Esophagus (tissue), 2 donors: ENCODE results near the gene LGALS9B. TPM values are rescaled to one million over a fixed set of nuclear protein-coding genes. Genes with fewer than 3 reads are reported as not detected.
"Not testable (repeated sequence)": the region's sequence is repeated elsewhere in the genome, so short reads cannot be mapped to it uniquely, and the experiment has no call there.

Source experiments
- H3K27ac ChIP-seq, 2 donors: one replicate each; pipeline ENCODE4 v1.5.1; 2013; ENCODE audit warnings: low read depth in 2 of 2, mild to moderate bottlenecking in 2 of 2, inconsistent platforms in 1 of 2, low read length in 1 of 2, moderate library complexity in 1 of 2
- H3K27me3 ChIP-seq, 2 donors: one replicate each; pipeline ENCODE4 v1.6.1; 2013; ENCODE audit warnings: low read length in 2 of 2, control low read depth in 1 of 2, mild to moderate bottlenecking in 1 of 2; ENCODE audit not compliant: insufficient read depth in 2 of 2, control insufficient read depth in 1 of 2
- H3K36me3 ChIP-seq, 2 donors: one replicate each; pipeline ENCODE4 v1.6.1; 2013; ENCODE audit warnings: low read length in 1 of 2; ENCODE audit not compliant: control insufficient read depth in 2 of 2, insufficient read depth in 2 of 2
- H3K4me1 ChIP-seq, 2 donors: one replicate each; pipeline ENCODE4 v1.6.1; 2013; ENCODE audit warnings: low read length in 1 of 2; ENCODE audit not compliant: control insufficient read depth in 2 of 2, insufficient read depth in 2 of 2
- H3K4me3 ChIP-seq, 2 donors: one replicate each; pipeline ENCODE4 v1.5.1; 2013; ENCODE audit warnings: low read length in 2 of 2, mild to moderate bottlenecking in 2 of 2, low read depth in 1 of 2, moderate library complexity in 1 of 2
- H3K9me3 ChIP-seq, 2 donors: one replicate each; pipeline ENCODE4 v1.6.1; 2013; ENCODE audit warnings: mild to moderate bottlenecking in 2 of 2, low read depth in 1 of 2, low read length in 1 of 2, moderate library complexity in 1 of 2; ENCODE audit not compliant: control insufficient read depth in 2 of 2, insufficient read depth in 1 of 2
- WGBS, 2 donors: extraction: QIAGEN DNeasy Blood & Tissue Kit; methylation state at CpG; one replicate each; pipeline ENCODE4 v1.1.7; 2013; 5-methylcytosine and 5-hydroxymethylcytosine counted together
- polyA plus RNA-seq, 2 donors: library from polyadenylated mRNA; stranded (reverse); fragments of 200-250 nt; gene quantifications; one replicate each; pipeline ENCODE4 v1.2.3, GENCODE V29; 2013
- donor health status: healthy with polysubstance abuse.
- donor health status: Bipolar disorder and iron deficiency.

LGALS9B gene
- polyA plus RNA-seq = 1 to 10 TPM; 7.6 to 8.9 TPM

- H3K4me3 ChIP-seq, H3K36me3 ChIP-seq, H3K4me1 ChIP-seq, H3K27me3 ChIP-seq, H3K9me3 ChIP-seq: not testable (repeated sequence)
- 0 to 31% methylated on average over 1 to 2 of the region's 4 CpGs for WGBS, 2 donors
- peak within 1 kb of the TSS; percentile 47 for H3K27ac ChIP-seq
Measured at GRCh38 chr17:20467447-20467846, at the start of gene LGALS9B. Gene LGALS9B, minus strand, starts transcription at chr17:20467539. Its CDS starts 69 bp downstream, at chr17:20467470.

GRCh38 chr17:20516986-20517385, 49.6 kb upstream of the LGALS9B start:
- 90 to 100% methylated on average over 4 to 16 of the region's 17 CpGs for WGBS, 2 donors
- not testable (repeated sequence) for H3K27ac ChIP-seq, H3K36me3 ChIP-seq, H3K4me3 ChIP-seq, H3K4me1 ChIP-seq, H3K27me3 ChIP-seq, H3K9me3 ChIP-seq

GRCh38 chr17:20515099-20515498, 47.8 kb upstream of the LGALS9B start:
- not testable (repeated sequence) for H3K27ac ChIP-seq, H3K4me3 ChIP-seq, H3K27me3 ChIP-seq, H3K36me3 ChIP-seq, H3K9me3 ChIP-seq, H3K4me1 ChIP-seq
- 86 to 90% methylated on average over 7 to 9 of the region's 10 CpGs for WGBS, 2 donors

GRCh38 chr17:20513539-20513938, 46.2 kb upstream of the LGALS9B start:
- not testable (repeated sequence) for H3K36me3 ChIP-seq, H3K9me3 ChIP-seq, H3K27me3 ChIP-seq, H3K4me1 ChIP-seq, H3K4me3 ChIP-seq, H3K27ac ChIP-seq
- WGBS, 2 donors = 100% methylated on average over 1 to 2 of the region's 9 CpGs

GRCh38 chr17:20512378-20512777, 45.0 kb upstream of the LGALS9B start:
- not testable (repeated sequence) for H3K27me3 ChIP-seq, H3K36me3 ChIP-seq, H3K9me3 ChIP-seq, H3K27ac ChIP-seq, H3K4me3 ChIP-seq, H3K4me1 ChIP-seq
- no CpG with 5 or more reads among the region's 18 CpGs for WGBS, 2 donors

- not testable (repeated sequence) for H3K4me1 ChIP-seq, H3K27me3 ChIP-seq, H3K36me3 ChIP-seq, H3K4me3 ChIP-seq, H3K27ac ChIP-seq, H3K9me3 ChIP-seq
- no CpG with 5 or more reads among the region's 8 CpGs for WGBS, 2 donors
Measured at GRCh38 chr17:20511778-20512177, 44.4 kb upstream of the LGALS9B start.

GRCh38 chr17:20505333-20505732, 38.0 kb upstream of the LGALS9B start:
- H3K9me3 ChIP-seq, H3K27ac ChIP-seq, H3K27me3 ChIP-seq, H3K36me3 ChIP-seq, H3K4me3 ChIP-seq, H3K4me1 ChIP-seq: not testable (repeated sequence)
- 74 to 88% methylated on average over 4 of the region's 16 CpGs for WGBS, 2 donors

GRCh38 chr17:20504388-20505066, 37.2 kb upstream of the LGALS9B start:
- not testable (repeated sequence) for H3K36me3 ChIP-seq, H3K27me3 ChIP-seq, H3K4me3 ChIP-seq, H3K4me1 ChIP-seq, H3K9me3 ChIP-seq, H3K27ac ChIP-seq
- WGBS, 2 donors = 52 to 62% methylated on average over 3 to 4 of the region's 11 CpGs

- H3K4me3 ChIP-seq, H3K9me3 ChIP-seq, H3K36me3 ChIP-seq, H3K27me3 ChIP-seq, H3K4me1 ChIP-seq, H3K27ac ChIP-seq: not testable (repeated sequence)
- 73 to 80% methylated on average over 1 to 9 of the region's 11 CpGs for WGBS, 2 donors
Measured at GRCh38 chr17:20501896-20502295, 34.6 kb upstream of the LGALS9B start.

GRCh38 chr17:20500346-20500745, 33.0 kb upstream of the LGALS9B start:
- H3K36me3 ChIP-seq, H3K4me1 ChIP-seq, H3K9me3 ChIP-seq, H3K27me3 ChIP-seq, H3K4me3 ChIP-seq, H3K27ac ChIP-seq: not testable (repeated sequence)
- WGBS, 2 donors = 83 to 90% methylated on average over 4 of the region's 4 CpGs
